ENCODE measurements around the gene TPCN1.

The TPCN1 gene

DNA sequence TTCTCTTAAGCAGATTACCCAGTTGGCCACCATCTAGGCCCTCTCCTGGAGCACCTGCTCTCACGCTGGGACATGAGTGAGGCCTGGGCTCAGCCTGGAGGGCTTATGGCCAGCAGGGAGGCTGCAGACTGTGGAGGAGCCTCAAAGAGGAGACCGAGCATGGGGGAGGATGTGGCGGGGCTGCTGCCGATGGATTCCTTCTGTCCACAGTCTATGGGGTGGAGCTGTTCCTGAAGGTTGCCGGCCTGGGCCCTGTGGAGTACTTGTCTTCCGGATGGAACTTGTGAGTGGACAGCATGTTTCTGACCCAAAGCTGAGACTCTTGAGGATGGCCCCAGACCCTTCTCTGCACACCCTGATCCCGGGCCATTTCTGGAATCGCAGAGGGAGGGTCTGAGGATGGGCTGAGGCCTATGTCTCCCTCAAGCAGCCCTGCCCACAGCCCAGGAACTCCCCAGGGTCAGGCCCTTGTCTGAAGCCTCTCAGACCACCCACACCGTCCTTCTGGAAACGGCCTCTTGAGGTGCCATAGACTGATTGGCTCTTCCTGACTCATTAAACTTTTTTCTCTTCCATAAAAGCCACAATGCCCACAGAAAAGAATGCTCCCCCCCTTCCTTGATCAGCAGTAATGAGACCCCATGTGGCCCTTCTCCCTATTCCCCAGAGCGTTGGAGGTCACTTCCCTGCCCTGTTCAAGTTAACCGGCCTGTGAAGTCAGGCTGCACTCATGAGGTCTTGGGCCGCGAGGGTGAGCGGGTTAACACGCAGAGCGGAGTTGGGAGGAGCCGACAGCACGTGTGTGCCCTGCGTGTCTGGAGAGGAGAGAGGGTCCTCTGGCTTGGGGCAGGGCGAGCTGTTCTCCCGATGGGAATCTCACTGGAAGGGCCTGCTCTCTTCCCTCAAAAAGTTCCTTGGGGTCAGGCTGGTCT, 64.7 kb downstream of the TPCN1 start:
- peaks cover 4% of the 10 kb centered on the region; the same call in 1 of the 2 replicates for H3K36me3 ChIP-seq (ENCODE audit: low read length)

DNA sequence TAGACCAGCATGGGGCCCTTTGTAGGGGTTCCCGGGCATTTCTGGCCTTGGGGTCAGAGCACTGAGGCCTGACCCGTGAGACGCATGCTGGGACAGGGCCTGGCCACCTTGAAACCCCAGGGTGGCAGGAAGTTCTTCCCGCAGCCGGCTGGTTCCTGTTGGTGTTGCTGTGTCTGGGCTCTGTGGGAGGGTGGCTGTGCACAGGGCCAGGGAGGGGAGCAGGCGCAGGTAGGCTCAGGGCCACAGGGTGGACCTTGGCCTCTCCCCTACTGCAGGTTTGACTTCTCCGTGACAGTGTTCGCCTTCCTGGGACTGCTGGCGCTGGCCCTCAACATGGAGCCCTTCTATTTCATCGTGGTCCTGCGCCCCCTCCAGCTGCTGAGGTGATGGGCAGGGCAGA, 65.4 kb downstream of the TPCN1 start:
- H3K27me3 ChIP-seq (ENCODE audit: low read length), result no peaks in the 10 kb centered on the region
- no peaks in the 10 kb centered on the region for H4K20me1 ChIP-seq (ENCODE audit: low read depth, low read length)
- H3K79me2 ChIP-seq (ENCODE audit: insufficient read depth, low read length), result no peaks in the 10 kb centered on the region
- no peak overlapping the region for H3K4me2 ChIP-seq (ENCODE audit: low read depth, low read length, poor library complexity, severe bottlenecking)
- H3K4me3 ChIP-seq (ENCODE audit: insufficient read depth, low read length, poor library complexity, severe bottlenecking), result no peak overlapping the region
- H2AFZ ChIP-seq (ENCODE audit: low read depth, low read length, severe bottlenecking), result no peak overlapping the region
- no peaks in the 10 kb centered on the region for H3K9me2 ChIP-seq (replicated peaks; ENCODE audit: insufficient read depth, low read length)
- TF ChIP-seq, protein P1, sequence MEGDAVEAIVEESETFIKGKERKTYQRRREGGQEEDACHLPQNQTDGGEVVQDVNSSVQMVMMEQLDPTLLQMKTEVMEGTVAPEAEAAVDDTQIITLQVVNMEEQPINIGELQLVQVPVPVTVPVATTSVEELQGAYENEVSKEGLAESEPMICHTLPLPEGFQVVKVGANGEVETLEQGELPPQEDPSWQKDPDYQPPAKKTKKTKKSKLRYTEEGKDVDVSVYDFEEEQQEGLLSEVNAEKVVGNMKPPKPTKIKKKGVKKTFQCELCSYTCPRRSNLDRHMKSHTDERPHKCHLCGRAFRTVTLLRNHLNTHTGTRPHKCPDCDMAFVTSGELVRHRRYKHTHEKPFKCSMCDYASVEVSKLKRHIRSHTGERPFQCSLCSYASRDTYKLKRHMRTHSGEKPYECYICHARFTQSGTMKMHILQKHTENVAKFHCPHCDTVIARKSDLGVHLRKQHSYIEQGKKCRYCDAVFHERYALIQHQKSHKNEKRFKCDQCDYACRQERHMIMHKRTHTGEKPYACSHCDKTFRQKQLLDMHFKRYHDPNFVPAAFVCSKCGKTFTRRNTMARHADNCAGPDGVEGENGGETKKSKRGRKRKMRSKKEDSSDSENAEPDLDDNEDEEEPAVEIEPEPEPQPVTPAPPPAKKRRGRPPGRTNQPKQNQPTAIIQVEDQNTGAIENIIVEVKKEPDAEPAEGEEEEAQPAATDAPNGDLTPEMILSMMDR (IDR thresholded peaks at IDR 0.05; ENCODE audit: insufficient read depth, low read length, poor library complexity, severe bottlenecking), result no peak
- TF ChIP-seq EZH2phosphoT487 (conservative IDR thresholded peaks at IDR 0.05; ENCODE audit: low read length), result no peak
- no peaks in the 10 kb centered on the region for H3K9me3 ChIP-seq (ENCODE audit: insufficient read depth, low read length)
- no peak overlapping the region for H3K9ac ChIP-seq (ENCODE audit: low read length)
- H3F3A ChIP-seq (ENCODE audit: insufficient read depth), result no peaks in the 10 kb centered on the region
- peaks cover 4% of the 10 kb centered on the region; the same call in 1 of the 2 replicates for H3K36me3 ChIP-seq (ENCODE audit: low read length)
- H3K27ac ChIP-seq (ENCODE audit: low read depth, low read length), result no peak overlapping the region

More for the DNA sequence above, 64.7 kb downstream of the TPCN1 start:
- Histone ChIP-seq H3K4me2 (ENCODE audit: low read depth, low read length, poor library complexity, severe bottlenecking) (no peak overlapping the region), H2AFZ (ENCODE audit: low read depth, low read length, severe bottlenecking) (no peak overlapping the region), H3K9me3 (ENCODE audit: insufficient read depth, low read length) (no peaks in the 10 kb centered on the region), H3K9me2 (replicated peaks; ENCODE audit: insufficient read depth, low read length) (no peaks in the 10 kb centered on the region), H3F3A (ENCODE audit: insufficient read depth) (no peaks in the 10 kb centered on the region), H3K27me3 (ENCODE audit: low read length) (no peaks in the 10 kb centered on the region), H3K27ac (ENCODE audit: low read depth, low read length) (no peak overlapping the region), H3K79me2 (ENCODE audit: insufficient read depth, low read length) (no peaks in the 10 kb centered on the region), H3K9ac (ENCODE audit: low read length) (no peak overlapping the region), H4K20me1 (ENCODE audit: low read depth, low read length) (no peaks in the 10 kb centered on the region), H3K4me3 (ENCODE audit: insufficient read depth, low read length, poor library complexity, severe bottlenecking) (no peak overlapping the region)
- TF ChIP-seq, protein P1 (IDR thresholded peaks at IDR 0.05; ENCODE audit: insufficient read depth, low read length, poor library complexity, severe bottlenecking), result no peak
- TF ChIP-seq EZH2phosphoT487 (conservative IDR thresholded peaks at IDR 0.05; ENCODE audit: low read length), result no peak

DNA sequence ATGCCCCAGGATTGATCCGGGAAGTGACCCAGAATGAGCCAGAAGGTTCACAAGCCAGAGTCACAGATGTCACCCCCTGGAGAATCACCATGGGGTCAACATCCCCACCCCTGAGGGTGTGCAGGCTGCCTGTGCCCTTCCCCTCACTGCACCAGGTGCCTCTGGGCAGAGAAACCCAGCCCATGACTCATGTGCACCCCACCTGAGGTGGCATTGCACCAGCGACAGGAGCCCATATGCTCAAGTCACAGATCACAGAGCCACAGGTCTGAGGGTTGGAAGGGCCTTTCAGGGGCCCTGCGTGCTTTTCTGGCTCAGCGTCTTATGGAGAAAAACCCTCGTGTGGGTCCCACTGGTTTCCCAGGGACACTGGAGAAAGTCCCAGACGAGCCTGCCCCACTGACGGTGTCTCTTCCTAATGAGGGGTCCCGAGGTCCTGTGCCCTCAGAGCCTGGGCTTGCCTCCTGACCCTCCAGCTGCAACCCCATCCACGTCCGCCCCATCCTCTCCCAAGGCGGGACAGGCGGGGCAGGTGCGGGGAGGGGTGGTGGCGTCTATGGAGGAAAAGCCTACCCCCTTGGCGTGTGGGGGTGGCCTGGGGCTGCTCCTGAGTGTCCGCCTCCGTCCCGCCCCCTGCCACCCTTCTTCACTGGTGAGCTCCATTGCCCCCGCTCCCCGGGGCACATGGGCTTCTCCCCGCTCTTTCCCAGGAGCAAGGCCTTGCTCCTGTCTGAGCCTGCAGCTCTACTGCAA, 66.1 kb downstream of the TPCN1 start:
- Histone ChIP-seq H3K9ac (ENCODE audit: low read length) (no peak overlapping the region), H3K27me3 (ENCODE audit: low read length) (no peaks in the 10 kb centered on the region), H3K79me2 (ENCODE audit: insufficient read depth, low read length) (no peaks in the 10 kb centered on the region), H3K27ac (ENCODE audit: low read depth, low read length) (no peak overlapping the region), H3K36me3 (ENCODE audit: low read length) (peaks cover 4% of the 10 kb centered on the region; the same call in 1 of the 2 replicates), H3F3A (ENCODE audit: insufficient read depth) (no peaks in the 10 kb centered on the region), H3K9me2 (replicated peaks; ENCODE audit: insufficient read depth, low read length) (no peaks in the 10 kb centered on the region), H2AFZ (ENCODE audit: low read depth, low read length, severe bottlenecking) (no peak overlapping the region), H3K4me2 (ENCODE audit: low read depth, low read length, poor library complexity, severe bottlenecking) (no peak overlapping the region), H4K20me1 (ENCODE audit: low read depth, low read length) (no peaks in the 10 kb centered on the region), H3K9me3 (ENCODE audit: insufficient read depth, low read length) (no peaks in the 10 kb centered on the region), H3K4me3 (ENCODE audit: insufficient read depth, low read length, poor library complexity, severe bottlenecking) (no peak overlapping the region)
- TF ChIP-seq EZH2phosphoT487 (conservative IDR thresholded peaks at IDR 0.05; ENCODE audit: low read length), result no peak
- TF ChIP-seq, protein P1 (IDR thresholded peaks at IDR 0.05; ENCODE audit: insufficient read depth, low read length, poor library complexity, severe bottlenecking), result no peak
